Stimulated activated CD8-positive, alpha-beta memory T cell treated with anti-CD3 and anti-CD28 coated beads, Interleukin-15, amount 100 ng/mL, for 1 hour (primary cell): ENCODE measurements around the gene ASPRV1.
"Not testable (repeated sequence)": the region's sequence is repeated elsewhere in the genome, so short reads cannot be mapped to it uniquely, and the experiment has no call there.

Experiments
- DNase-seq: peaks from one replicate; pipeline ENCODE4 v3.0.0-alpha.2; 2020; ENCODE audit warnings: low read depth

The ASPRV1 gene

GRCh38 chr2:69961496-69961895 is at the start of gene ASPRV1:
Gene ASPRV1 (minus strand): TSS chr2:69961631. CDS start chr2:69961436, 195 bp downstream.
- DNase-seq, result no peak

- no peak for DNase-seq
Measured at GRCh38 chr2:70010576-70011111, 49.2 kb upstream of the ASPRV1 start.

- no peak for DNase-seq
Measured at GRCh38 chr2:70009762-70010575, 48.5 kb upstream of the ASPRV1 start.

GRCh38 chr2:70008290-70008689 is 46.9 kb upstream of the ASPRV1 start:
- no peak for DNase-seq

- no peak for DNase-seq
Measured at GRCh38 chr2:70007151-70007550, 45.7 kb upstream of the ASPRV1 start.

- DNase-seq, result no peak
Measured at GRCh38 chr2:70006447-70006784, 45.0 kb upstream of the ASPRV1 start.

GRCh38 chr2:70005752-70006446 is 44.5 kb upstream of the ASPRV1 start:
- no peak for DNase-seq

GRCh38 chr2:70005216-70005615 is 43.8 kb upstream of the ASPRV1 start:
- DNase-seq, result no peak

GRCh38 chr2:70003093-70003830 is 41.8 kb upstream of the ASPRV1 start:
- no peak for DNase-seq

GRCh38 chr2:70002241-70002899 is 40.9 kb upstream of the ASPRV1 start:
- DNase-seq, result no peak

GRCh38 chr2:70000529-70000928 is 39.1 kb upstream of the ASPRV1 start:
- not testable (repeated sequence) for DNase-seq

- DNase-seq, result no peak
Measured at GRCh38 chr2:69998761-69999160, 37.3 kb upstream of the ASPRV1 start.

GRCh38 chr2:69997015-69997830 is 35.8 kb upstream of the ASPRV1 start:
- DNase-seq, result no peak

GRCh38 chr2:69995511-69995910 is 34.1 kb upstream of the ASPRV1 start:
- DNase-seq, result no peak

GRCh38 chr2:69994166-69994565 is 32.7 kb upstream of the ASPRV1 start:
- no peak for DNase-seq

- DNase-seq, result no peak
Measured at GRCh38 chr2:69993708-69994107, 32.3 kb upstream of the ASPRV1 start.

GRCh38 chr2:69993048-69993565 is 31.7 kb upstream of the ASPRV1 start:
- DNase-seq, result no peak

- no peak for DNase-seq
Measured at GRCh38 chr2:69992310-69993047, 31.0 kb upstream of the ASPRV1 start.

- no peak for DNase-seq
Measured at GRCh38 chr2:69989441-69990105, 28.1 kb upstream of the ASPRV1 start.

GRCh38 chr2:69989009-69989408 is 27.6 kb upstream of the ASPRV1 start:
- DNase-seq, result no peak
